Measurements from ENCODE around the gene GRIK4. TPM values are rescaled to one million over a fixed set of nuclear protein-coding genes. Genes with fewer than 3 reads are reported as not detected.

GRIK4 gene
- total RNA-seq, 1 donor from 2014 or later: 2.2 TPM

DNA sequence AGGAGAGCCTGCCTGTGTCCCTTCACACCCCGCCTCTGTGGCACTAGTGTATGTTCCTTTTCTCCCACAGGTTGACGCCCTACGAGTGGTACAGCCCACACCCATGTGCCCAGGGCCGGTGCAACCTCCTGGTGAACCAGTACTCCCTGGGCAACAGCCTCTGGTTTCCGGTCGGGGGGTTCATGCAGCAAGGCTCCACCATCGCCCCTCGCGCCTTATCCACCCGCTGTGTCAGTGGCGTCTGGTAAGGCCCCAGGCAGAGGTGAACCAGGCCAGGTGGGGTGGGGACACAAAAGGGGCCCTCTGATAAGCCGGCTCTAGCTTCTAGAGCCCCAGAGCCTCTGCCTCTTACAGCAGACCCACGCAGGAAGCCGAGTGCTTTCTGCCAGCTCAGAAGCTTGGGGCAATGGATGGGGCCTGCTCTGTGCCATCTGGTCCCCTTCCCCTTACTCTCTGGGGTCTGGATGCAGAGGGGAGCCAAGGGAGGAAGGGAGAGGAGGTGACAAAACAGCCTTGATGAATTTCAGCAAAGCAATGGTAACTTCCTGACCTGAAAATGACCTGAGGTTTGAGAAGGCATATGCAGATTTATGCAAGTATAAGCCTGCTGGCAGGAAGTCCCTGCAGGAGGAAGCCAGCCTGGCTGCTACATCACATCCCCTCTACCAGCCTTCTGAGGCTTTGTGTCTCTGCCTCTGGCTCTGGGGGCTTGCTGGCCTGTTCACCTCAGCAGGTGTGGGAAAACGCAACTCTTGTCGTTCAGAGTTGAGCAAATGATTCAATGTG is 445.4 kb downstream of the GRIK4 start:
- Histone ChIP-seq H3K9me3 (ENCODE audit: insufficient read depth, low read depth, low read length) (no peaks in the 10 kb centered on the region), H3K27me3 (ENCODE audit: insufficient read depth, low read length) (peaks cover 8% of the 10 kb centered on the region), H3K4me3 (ENCODE audit: insufficient read depth, low read depth, low read length) (no peak overlapping the region), H3K79me2 (ENCODE audit: insufficient read depth, low read length) (no peaks in the 10 kb centered on the region), H3K4me1 (ENCODE audit: insufficient read depth, low read length) (no peaks in the 10 kb centered on the region), H4K20me1 (ENCODE audit: insufficient read depth, low read length) (no peaks in the 10 kb centered on the region), H3K36me3 (ENCODE audit: insufficient read depth, low read length) (no peaks in the 10 kb centered on the region), H2AFZ (ENCODE audit: low read depth, low read length) (no peak overlapping the region), H3K9ac (ENCODE audit: low read length) (no peak overlapping the region), H3K4me2 (ENCODE audit: low read length) (no peak overlapping the region), H3K27ac (ENCODE audit: low read depth, low read length) (no peak overlapping the region)
- no peak overlapping the region for H3K27ac Mint-ChIP-seq (ENCODE audit: unreplicated experiment)
- TF ChIP-seq, protein P1, sequence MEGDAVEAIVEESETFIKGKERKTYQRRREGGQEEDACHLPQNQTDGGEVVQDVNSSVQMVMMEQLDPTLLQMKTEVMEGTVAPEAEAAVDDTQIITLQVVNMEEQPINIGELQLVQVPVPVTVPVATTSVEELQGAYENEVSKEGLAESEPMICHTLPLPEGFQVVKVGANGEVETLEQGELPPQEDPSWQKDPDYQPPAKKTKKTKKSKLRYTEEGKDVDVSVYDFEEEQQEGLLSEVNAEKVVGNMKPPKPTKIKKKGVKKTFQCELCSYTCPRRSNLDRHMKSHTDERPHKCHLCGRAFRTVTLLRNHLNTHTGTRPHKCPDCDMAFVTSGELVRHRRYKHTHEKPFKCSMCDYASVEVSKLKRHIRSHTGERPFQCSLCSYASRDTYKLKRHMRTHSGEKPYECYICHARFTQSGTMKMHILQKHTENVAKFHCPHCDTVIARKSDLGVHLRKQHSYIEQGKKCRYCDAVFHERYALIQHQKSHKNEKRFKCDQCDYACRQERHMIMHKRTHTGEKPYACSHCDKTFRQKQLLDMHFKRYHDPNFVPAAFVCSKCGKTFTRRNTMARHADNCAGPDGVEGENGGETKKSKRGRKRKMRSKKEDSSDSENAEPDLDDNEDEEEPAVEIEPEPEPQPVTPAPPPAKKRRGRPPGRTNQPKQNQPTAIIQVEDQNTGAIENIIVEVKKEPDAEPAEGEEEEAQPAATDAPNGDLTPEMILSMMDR (IDR thresholded peaks at IDR 0.05; ENCODE audit: insufficient read depth, low read depth, low read length): no peak
- no peak for TF ChIP-seq EZH2 (IDR thresholded peaks at IDR 0.05; ENCODE audit: insufficient read depth, low read length)
- H3K9me3 Mint-ChIP-seq (ENCODE audit: unreplicated experiment): no peaks in the 10 kb centered on the region
- H3K4me3 Mint-ChIP-seq (ENCODE audit: unreplicated experiment): no peak overlapping the region
- H3K4me1 Mint-ChIP-seq (ENCODE audit: low read depth, unreplicated experiment): peaks cover 3% of the 10 kb centered on the region
- H3K36me3 Mint-ChIP-seq (ENCODE audit: low read depth, unreplicated experiment): peaks cover 1% of the 10 kb centered on the region
- FAIRE-seq (no peak), DNase-seq (ENCODE audit: low read depth) (no peak)
- peaks cover 24% of the 10 kb centered on the region for H3K27me3 Mint-ChIP-seq (ENCODE audit: low read depth, unreplicated experiment)

DNA sequence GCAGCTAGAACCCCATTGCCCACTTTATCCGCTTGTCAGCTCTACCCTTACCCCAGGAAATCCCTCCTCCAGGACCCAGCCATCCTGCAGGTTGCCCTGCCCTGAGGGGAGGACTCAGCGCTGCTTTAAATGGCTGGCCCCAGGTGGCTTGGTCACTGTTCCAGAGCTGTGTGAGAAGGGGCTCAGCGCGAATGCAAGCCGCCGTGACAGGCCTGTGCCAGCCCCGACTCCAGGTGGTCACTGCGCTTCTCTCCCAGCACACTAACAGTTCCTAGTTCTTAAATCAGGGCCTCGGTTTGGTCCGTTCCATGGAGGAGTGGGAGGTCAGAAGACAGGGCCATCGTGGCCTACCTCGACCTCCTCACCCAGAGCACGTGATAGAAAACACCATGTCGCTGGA is 446.6 kb downstream of the GRIK4 start:
- no peaks in the 10 kb centered on the region for H3K9me3 ChIP-seq (ENCODE audit: insufficient read depth, low read depth, low read length)
- no peak overlapping the region for H3K27ac Mint-ChIP-seq (ENCODE audit: unreplicated experiment)
- TF ChIP-seq EZH2 (IDR thresholded peaks at IDR 0.05; ENCODE audit: insufficient read depth, low read length): no peak
- TF ChIP-seq, protein P1 (IDR thresholded peaks at IDR 0.05; ENCODE audit: insufficient read depth, low read depth, low read length): no peak
- peaks cover 1% of the 10 kb centered on the region for H3K36me3 Mint-ChIP-seq (ENCODE audit: low read depth, unreplicated experiment)
- H3K27ac ChIP-seq (ENCODE audit: low read depth, low read length): no peak overlapping the region
- no peak overlapping the region for H3K4me2 ChIP-seq (ENCODE audit: low read length)
- no peak overlapping the region for H3K4me3 Mint-ChIP-seq (ENCODE audit: unreplicated experiment)
- peaks cover 5% of the 10 kb centered on the region for H3K27me3 ChIP-seq (ENCODE audit: insufficient read depth, low read length)
- no peaks in the 10 kb centered on the region for H4K20me1 ChIP-seq (ENCODE audit: insufficient read depth, low read length)
- no peak overlapping the region for H2AFZ ChIP-seq (ENCODE audit: low read depth, low read length)
- H3K4me3 ChIP-seq (ENCODE audit: insufficient read depth, low read depth, low read length): no peak overlapping the region
- FAIRE-seq (no peak), DNase-seq (ENCODE audit: low read depth) (no peak)
- H3K9me3 Mint-ChIP-seq (ENCODE audit: unreplicated experiment): no peaks in the 10 kb centered on the region
- H3K4me1 Mint-ChIP-seq (ENCODE audit: low read depth, unreplicated experiment): no peaks in the 10 kb centered on the region
- no peaks in the 10 kb centered on the region for H3K79me2 ChIP-seq (ENCODE audit: insufficient read depth, low read length)
- H3K4me1 ChIP-seq (ENCODE audit: insufficient read depth, low read length): no peaks in the 10 kb centered on the region
- no peak overlapping the region for H3K9ac ChIP-seq (ENCODE audit: low read length)
- peaks cover 25% of the 10 kb centered on the region for H3K27me3 Mint-ChIP-seq (ENCODE audit: low read depth, unreplicated experiment)
- H3K36me3 ChIP-seq (ENCODE audit: insufficient read depth, low read length): no peaks in the 10 kb centered on the region

DNA sequence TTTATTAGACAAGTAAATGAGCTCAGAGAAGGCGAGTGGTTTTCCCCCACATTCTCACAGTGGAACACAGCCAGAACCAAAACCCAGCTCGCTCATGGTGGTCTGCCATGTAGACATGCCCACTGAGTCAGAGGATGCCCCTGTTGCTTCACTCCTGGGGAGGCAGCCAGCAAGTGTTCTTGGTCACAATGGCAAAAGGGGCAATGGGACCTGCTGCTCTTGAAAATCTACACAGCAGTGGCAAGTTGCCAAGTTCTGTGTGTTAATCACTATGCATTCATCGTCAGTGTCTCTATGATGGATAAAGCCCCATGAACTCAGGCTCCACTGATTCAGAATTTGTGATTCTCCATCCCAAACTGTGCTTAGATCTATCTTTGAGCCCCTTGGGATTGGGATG is 447.6 kb downstream of the GRIK4 start:
- TF ChIP-seq, protein P1 (IDR thresholded peaks at IDR 0.05; ENCODE audit: insufficient read depth, low read depth, low read length): no peak
- no peak for TF ChIP-seq EZH2 (IDR thresholded peaks at IDR 0.05; ENCODE audit: insufficient read depth, low read length)
- no peaks in the 10 kb centered on the region for H3K4me1 ChIP-seq (ENCODE audit: insufficient read depth, low read length)
- peaks cover 5% of the 10 kb centered on the region for H3K27me3 ChIP-seq (ENCODE audit: insufficient read depth, low read length)
- Mint-ChIP-seq H3K9me3 (ENCODE audit: unreplicated experiment) (no peaks in the 10 kb centered on the region), H3K27ac (ENCODE audit: unreplicated experiment) (no peak overlapping the region), H3K4me3 (ENCODE audit: unreplicated experiment) (no peak overlapping the region), H3K36me3 (ENCODE audit: low read depth, unreplicated experiment) (peaks cover 1% of the 10 kb centered on the region), H3K27me3 (ENCODE audit: low read depth, unreplicated experiment) (peaks cover 25% of the 10 kb centered on the region), H3K4me1 (ENCODE audit: low read depth, unreplicated experiment) (no peaks in the 10 kb centered on the region)
- H3K9me3 ChIP-seq (ENCODE audit: insufficient read depth, low read depth, low read length): no peaks in the 10 kb centered on the region
- no peaks in the 10 kb centered on the region for H3K36me3 ChIP-seq (ENCODE audit: insufficient read depth, low read length)
- no peaks in the 10 kb centered on the region for H4K20me1 ChIP-seq (ENCODE audit: insufficient read depth, low read length)
- no peak overlapping the region for H3K27ac ChIP-seq (ENCODE audit: low read depth, low read length)
- no peak overlapping the region for H3K9ac ChIP-seq (ENCODE audit: low read length)
- H3K4me3 ChIP-seq (ENCODE audit: insufficient read depth, low read depth, low read length): no peak overlapping the region
- DNase-seq (ENCODE audit: low read depth): no peak
- no peak for FAIRE-seq
- no peaks in the 10 kb centered on the region for H3K79me2 ChIP-seq (ENCODE audit: insufficient read depth, low read length)
- no peak overlapping the region for H2AFZ ChIP-seq (ENCODE audit: low read depth, low read length)
- no peak overlapping the region for H3K4me2 ChIP-seq (ENCODE audit: low read length)
